Stimulated activated naive CD4-positive, alpha-beta T cell treated with Interleukin-2 at 50 U/mL for 16 hours (primary cell): ENCODE measurements around the gene SFT2D2.
"Not testable (repeated sequence)": the region's sequence is repeated elsewhere in the genome, so short reads cannot be mapped to it uniquely, and the experiment has no call there.

Experiments
- DNase-seq: peaks from one replicate; lab custom pipeline; 2025; lab: John Stamatoyannopoulos, UW

Gene SFT2D2

DNA sequence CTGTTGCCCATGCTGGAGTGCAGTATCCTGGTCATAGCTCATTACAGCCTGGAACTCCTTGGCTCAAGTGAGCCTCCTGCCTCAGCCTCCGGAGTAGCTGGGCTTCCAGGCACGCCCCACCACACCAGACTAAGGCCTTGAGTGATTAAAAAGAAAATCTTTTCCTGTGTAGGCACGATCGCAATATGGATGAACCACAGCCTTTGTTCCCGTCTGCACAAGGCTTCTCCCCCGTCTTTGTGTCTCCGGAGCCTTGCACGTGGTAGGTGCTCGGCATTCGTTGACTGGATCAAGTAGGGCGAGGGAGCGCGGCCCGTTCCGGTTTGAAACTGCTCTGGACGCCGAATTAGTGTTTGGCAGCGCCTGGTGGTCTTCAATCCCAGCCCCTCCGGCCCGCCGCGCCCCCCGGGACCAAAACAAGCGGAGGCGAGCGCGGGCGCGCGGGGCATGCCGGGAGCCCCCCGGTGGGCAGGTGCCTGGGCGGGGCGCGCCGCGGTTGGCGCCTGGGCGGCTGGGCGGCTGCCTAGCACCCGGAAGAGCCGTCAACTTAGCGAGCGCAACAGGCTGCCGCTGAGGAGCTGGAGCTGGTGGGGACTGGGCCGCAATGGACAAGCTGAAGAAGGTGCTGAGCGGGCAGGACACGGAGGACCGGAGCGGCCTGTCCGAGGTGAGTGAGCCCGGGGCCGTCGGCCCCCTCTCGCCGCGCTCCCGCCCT lies at the start of gene SFT2D2:
Gene SFT2D2, plus strand, starts transcription at position 529 of the 715 bp plus-strand sequence. Its CDS starts 76 bp downstream, at position 605.
- DNase-seq, result peak; percentile 72

DNA sequence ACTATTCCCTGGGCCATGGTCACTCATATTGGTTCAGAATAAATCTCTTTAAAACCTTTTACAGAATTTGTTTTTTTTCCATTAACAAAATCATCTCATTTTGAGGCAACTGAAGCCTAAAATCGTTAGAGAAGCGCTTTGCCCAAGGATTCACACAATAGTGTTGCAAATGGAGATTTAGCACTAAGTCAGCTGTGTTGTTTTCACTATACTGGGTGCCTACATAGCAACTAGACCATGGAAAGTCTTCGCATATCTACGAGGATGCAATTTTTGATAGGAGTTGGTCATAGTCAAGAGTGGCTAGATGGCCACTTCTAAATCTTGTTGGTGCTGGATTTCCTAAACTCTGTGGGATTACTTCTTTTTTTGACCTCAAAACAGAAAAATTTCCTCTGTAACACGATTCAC lies 47.6 kb upstream of the SFT2D2 start:
- no peak for DNase-seq

DNA sequence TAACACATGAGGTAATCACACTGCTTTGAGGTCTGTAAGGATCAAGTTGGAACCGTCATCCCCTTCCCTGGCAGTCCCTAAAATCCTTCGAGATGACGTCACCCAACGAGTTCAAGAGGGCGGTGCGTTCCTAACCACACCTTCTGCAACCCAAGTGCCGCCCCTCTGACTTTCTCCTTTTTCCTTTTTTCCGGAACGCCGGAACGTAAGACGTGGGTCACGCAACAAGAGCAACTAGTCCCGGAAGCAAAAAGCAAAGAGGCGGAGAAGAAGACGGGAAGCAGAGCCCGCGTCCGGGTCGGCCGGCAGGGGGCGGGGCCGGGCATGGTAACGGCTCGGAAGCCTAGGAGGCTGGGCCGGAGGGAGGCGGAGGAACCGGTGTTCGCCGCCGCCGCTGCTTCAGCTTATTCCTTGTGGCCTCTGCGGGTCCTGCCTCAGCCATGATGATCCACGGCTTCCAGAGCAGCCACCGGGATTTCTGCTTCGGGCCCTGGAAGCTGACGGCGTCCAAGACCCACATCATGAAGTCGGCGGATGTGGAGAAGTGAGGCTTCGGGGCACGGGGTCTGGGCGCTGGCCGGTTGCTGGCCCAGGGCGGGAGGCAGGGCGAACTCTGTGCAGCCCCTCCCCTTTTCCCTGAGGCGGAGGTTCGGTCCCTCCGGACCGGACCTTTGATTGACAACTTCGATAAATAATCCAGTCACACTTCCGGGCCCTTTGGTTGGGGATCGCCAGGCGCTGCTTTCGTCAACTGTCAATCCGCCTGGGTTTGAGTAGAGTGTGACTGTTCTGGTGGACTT lies 47.0 kb upstream of the SFT2D2 start, which contains the start of gene TIPRL:
Gene TIPRL, plus strand, starts transcription at position 325 of the 800 bp plus-strand sequence. Its CDS starts 116 bp downstream, at position 441.
- peak; percentile 93 for DNase-seq

DNA sequence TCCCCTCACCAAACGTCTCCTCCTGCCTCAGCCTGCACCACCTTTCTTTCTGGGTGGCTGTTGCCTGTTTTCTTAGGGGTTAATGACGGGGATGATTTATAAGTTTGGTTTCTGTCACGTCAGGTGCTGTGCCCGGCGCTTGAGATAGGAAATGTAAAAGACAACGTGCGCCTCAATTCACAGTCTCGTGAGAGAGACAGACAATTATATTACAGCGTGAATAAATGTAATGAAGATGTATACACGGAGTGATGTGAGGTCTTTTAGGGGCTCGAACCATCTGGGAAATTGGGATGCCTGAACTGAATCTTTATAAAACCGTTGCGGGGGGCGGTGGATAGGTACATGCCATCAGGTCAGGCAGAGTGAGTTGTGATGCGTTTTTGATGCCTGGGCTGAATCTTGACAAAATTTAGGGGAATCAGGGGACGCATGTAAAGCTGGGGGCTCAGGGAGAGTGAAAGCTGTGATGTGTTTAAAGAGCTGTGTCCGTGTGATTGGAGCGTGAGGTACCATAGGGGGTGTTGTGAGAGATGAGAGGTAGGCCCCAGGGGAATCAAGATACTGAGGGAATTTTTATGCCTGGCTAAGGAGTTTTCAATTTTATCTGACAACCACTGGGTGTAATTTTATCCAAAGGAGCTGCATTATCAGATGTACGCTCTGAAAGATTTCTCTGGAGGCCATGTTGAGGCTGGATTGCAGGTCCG lies 46.2 kb upstream of the SFT2D2 start:
- DNase-seq, result no peak

DNA sequence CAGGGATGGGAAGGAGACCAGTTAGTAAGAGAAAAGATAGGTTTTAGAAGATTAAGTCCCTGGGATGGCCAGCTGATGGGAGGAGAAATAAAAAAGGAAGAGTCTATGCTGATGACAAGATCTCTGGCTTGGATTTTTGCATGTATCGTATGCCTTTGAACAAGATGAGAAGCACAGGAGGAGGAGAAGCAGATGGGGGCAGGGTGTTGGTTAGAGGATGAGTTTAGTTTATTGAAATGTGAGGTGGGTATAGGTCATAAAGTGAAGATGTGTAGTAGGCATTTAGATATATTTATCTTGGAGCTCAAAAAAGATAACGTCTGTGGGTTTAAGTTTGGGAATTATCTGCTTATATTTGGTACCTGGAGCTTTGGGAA lies 45.7 kb upstream of the SFT2D2 start:
- no peak for DNase-seq

DNA sequence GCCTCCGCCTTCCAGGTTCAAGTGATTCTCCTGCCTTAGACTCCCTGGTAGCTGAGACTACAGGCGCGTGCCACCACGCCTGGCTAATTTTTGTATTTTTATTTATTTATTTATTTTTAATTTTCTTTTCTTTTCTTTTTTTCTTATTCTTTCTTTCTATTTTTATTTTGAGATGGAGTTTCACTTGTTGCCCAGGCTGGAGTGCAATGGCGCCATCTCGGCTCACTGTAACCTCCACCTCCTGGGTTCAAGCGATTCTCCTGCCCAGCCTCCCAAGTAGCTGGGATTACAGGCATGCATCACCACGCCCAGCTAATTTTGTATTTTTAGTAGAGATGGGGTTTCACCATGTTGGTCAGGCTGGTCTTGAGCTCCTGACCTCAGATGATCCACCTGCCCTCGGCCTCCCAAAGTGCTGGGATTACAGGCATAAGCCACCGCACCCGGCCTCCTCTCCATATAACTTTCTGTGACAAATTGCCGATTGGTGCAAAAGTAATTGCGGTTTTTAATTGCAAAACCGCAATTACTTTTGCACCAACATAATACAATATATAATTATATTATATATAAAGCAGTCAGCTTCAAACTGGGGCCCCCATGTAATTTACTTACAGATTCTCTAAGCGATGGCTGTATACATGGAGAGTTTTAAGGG lies 44.6 kb upstream of the SFT2D2 start:
- DNase-seq, result not testable (repeated sequence)

DNA sequence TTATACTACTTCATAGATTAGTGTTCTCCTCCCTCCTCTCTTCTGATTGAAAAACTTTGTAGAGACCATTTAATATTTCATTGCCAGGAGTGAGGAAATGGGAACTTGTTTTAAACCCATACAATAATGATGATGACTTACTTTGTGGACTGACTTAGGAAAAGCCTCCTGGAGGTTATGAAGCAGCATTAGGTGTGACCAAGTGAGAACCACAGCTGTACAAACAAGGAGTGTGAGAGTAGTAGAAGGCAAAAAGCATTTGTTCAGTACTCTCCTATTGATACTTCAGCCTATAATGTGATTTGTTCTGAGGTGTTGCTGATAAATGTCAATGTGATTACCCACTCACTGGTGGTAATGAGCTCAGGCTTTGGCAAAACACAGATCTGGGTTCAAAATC lies 38.6 kb upstream of the SFT2D2 start:
- no peak for DNase-seq

DNA sequence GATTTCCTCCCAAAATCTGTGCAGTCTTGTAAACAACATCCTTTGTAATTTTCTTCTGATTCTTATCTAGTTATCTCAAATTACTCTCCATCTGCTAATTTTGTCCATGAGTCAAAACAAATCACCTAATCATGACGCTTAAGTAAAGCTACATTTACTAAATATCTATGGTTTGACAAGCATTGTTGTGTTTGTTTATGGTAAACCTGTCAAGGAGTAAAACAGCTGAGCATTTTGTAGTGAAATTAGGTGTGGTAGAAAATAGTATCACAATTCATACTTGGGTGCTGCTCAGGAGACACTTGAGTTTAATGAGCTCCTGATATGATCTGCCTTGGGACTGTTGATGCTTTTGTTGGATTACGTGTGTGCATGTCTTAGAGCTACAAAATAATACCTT lies 35.4 kb upstream of the SFT2D2 start:
- no peak for DNase-seq

DNA sequence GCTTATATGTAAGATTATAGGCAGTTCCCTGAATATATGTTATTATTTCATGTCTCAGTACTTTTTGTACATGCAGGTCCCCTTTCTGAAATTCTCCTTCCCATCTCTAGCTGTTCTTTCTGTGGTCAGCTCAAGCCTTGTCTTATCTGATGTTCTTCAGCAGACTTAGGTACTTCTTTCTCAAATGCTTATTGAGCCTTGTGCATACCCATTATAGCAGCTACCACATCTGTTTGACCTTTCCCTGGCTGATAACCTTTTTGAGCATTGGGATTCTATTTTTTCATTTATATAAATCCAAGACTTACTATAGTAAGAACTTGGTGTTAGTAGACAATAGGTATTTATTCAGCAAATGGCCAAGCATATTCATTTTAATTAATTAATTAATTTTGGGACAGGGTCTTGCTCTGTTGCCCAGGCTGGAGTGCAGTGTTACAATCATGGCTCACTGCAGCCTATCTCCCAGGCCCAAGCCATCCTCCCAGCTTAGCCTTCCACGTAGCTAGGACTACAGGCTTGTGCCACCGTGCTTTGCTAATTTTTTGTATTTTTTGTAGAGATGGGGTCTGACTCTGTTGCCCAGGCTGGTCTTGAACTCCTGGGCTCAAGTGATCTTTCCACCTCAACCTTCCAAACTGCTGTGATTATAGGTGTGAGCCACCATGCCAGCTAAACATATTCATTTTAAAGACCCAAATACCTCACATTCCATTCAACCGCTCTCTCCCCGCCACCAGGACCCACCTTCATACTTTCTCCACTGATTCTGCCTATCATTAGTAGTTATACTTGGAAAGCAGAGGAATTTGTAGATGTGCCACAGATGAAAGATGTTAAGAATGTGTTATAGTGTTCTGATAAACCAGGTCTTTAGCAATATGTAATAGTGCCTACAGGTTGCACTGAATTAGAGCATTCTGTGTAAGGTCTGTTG lies 30.3 kb upstream of the SFT2D2 start:
- DNase-seq, result no peak

DNA sequence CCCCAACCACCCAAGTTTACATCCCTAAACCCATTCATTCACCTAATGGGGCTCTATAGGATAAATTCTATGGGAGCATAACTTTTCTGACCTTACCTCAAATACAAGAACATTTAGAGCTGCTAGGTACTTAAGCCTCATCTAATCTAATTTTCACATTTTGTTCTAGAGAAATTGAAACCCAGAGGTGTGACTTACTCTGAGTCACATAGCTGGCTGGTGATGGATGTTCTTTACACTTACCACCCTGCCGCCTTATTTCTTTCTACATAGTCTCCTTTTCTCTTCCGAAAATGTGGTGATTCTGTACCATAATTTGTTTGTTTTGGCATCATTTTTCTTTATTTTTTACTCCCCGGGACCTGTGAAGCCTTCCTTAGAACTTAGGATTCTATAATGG lies 26.7 kb upstream of the SFT2D2 start:
- DNase-seq, result no peak

DNA sequence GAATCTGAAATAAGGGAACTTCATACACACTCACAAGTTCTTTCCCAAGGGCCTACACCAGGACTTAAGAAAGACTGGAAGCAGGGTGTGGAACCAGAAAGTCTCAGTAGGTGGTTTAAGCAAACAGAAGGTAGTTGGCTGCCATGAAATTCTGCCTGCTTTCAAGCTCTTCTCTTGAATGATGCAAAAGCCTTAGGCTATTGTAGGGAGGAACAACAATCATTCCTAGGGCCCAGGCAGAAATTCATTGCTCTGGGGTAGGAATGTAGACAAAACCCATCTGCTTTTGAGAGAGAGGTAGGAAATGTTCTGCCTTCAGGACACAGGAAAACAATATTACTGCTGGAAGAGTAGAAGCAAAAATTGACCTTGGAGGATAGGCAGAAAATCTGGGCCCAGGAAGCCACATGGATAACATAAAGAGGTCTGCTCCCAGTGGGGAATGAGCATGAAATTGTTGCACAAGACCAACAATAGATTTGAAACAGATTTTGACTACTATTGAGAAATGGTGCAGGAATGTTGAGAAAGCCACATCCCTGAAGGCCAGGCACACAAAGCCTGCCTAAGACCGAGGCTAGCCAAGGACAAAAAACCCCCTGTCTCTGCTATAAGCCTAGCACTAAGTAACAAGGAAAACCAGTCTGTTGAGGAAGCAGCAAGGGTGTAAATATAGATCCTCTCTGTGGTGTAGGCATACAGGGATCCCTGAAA lies 22.7 kb upstream of the SFT2D2 start:
- no peak for DNase-seq

DNA sequence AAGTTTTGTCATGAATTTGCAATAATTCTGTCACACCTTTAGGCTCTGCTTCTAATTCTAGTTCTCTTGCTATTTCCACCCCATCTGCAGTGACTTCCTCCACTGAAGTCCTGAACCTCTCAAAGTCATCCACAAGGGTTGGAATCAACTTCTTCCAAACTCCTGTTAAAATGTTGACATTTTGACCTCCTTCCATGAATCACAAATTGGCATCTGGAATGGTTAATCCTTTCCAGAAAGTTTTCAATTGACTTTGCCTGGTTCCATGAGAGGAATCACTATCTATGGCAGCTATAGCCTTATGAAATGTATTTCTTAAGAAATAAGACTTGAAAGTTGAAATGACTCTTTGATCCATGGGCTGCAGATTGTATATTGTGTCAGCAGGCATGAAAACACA lies 19.7 kb upstream of the SFT2D2 start:
- no peak for DNase-seq

DNA sequence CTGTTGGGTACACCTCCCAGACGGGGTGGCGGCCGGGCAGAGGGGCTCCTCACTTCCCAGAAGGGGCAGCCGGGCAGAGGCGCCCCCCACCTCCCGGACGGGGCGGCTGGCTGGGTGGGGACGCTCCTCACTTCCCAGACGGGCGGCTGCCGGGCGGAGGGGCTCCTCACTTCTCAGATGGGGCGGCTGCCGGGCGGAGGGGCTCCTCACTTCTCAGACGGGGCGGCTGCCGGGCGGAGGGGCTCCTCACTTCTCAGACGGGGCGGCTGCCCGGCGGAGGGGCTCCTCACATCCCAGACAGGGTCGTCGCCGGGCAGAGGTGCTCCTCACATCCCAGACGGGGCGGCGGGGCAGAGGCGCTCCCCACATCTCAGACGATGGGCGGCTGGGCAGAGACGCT lies 18.1 kb upstream of the SFT2D2 start:
- not testable (repeated sequence) for DNase-seq

DNA sequence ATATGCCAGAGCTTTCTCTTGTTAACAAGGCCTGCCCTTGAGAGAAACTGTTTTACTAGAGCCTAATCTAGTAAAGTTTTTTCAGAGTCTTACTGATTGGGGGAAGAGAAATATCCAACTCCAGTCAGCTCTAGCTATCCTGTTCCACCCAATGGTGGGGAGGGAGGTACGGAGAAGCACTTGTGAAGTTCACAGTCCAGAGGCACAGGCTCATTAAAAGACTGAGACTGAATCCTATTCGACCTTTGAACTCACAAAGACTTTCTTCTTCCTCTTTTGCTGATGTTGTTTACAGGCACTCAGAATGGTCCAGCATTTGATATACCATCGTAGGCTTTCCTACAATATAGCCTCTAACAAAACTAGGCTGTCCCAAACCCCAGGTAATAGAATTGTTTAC lies 15.5 kb upstream of the SFT2D2 start:
- no peak for DNase-seq

DNA sequence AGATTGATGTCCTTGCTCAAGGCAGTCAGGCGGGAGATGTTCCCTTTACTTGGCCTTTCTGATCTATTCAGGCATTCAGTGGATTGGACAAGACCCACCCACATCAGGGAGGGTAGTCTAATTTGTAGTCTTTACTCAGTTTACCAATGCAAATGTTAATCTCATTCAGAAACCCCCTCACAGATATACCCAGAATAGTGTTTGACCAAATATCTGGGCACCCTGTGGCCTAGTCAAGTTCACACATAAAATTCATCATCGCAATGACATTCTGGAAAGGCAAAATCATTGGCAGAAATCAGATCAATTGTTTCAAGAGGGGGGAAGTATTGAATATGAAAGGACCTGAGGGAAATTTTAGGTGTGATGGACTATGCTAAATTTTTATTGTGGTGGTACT lies 12.5 kb upstream of the SFT2D2 start:
- DNase-seq, result no peak

DNA sequence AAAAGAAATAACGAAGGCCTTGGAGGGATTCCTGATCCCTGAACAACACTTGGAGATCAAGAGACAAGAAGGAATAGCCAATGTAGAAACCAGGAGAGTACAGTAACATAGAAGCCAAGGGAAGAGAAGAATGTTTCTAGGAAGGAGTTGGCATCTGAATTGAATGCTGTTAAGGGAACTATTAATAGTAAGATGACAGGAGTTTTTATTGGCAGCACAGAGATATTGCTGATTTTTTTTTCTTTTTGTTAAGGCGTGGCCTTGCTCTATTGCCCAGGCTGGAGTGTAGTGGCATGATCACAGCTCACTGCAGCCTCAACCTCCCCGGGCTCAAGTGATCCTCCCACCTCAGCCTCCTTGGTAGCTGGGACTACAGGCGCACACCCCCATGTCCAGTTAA lies 9.6 kb upstream of the SFT2D2 start:
- DNase-seq, result no peak

DNA sequence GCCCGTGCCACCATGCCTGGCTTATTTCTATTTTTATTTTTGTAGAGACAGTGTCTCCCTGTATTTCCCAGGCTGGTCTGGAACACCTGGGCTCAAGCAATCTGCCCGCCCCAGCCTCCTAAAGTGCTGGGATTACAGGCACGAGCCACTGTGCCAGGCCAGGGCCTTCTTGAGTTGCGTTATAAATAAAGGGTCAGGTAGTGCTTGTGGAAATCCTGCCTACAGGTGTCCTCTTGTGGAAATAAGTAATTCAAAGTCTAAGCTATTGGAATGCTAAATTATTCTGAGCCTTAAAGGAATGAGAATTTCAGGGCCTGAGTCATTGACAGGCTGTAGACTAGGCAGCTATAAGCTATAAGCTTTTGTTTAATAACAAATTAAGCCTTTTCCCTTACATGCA lies 8.1 kb upstream of the SFT2D2 start:
- no peak for DNase-seq

DNA sequence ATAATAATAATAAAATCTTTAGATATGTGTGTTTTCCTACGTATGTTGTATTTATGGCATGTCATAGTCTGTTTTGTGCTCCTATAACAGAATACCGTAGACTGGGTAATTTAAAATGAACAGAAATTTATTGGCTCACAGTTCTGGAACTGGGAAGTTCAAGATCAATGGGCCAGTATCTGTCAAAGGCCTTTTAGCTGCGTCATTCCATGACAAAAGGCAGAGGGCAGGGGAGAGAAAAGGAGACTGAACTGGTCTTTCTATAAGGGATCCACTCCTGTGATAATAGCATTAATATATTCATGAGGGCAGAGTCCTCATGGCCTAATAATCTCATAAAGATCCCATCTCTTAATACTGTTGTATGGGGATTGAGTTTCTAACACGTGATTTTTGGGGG lies 7.1 kb upstream of the SFT2D2 start:
- DNase-seq, result no peak

DNA sequence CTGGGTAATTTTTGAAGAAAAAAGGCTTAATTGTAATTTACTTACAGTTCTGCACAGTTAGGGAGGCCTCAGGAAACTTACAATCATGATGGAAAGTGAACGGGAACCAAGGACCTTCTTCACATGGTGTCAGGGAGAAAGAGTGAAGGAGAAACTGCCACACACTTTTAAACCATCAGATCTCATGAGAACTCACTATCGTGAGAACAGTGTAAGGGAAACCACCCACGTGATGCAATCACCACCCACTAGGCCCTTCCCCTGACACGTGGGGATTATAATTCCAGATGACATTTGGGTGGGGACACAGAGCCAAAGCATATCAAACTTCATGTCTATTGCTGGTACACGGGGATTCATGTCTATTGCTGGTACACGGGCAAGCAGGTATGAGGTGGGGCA lies 5.3 kb upstream of the SFT2D2 start:
- no peak for DNase-seq

DNA sequence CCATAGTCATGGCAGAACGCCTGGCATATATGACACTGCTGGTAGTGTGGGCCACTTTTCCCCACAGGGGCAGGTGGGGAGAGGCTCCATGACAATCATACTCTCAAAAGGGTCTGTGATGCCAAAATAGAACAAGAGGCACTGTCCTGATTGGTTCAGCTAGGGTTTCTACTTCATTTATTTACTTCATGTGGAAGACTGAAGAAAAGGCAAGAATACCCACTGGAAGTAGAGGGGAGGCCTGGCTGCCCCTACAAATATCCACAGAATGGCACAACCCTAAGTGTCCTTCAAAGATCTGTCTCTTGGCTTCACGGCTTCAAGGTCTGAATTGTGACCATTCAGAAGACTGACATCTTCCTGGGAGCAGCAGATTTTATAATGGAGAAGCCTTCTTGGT lies 4.5 kb upstream of the SFT2D2 start:
- DNase-seq, result no peak

DNA sequence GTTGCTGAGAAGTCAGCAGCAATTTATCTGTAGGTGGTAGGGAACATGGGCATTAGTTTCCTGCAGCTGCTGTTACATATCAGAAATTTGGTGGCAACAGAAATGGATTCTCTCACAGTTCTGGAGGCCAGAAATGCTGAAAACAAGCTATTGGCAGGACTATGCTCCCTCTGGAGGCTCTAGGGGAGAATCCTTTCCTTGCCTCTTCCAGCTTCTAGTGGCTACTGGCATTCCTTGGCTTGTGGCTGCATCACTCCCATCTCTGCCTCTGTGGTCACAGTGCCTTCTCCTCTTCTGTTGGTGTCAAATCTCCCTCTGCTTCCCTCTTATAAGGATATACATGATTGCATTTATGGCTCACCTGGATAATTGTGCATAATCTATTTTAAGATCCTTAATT lies 2.5 kb upstream of the SFT2D2 start:
- DNase-seq, result no peak
